ENCODE results near the gene LY9.

DNA sequence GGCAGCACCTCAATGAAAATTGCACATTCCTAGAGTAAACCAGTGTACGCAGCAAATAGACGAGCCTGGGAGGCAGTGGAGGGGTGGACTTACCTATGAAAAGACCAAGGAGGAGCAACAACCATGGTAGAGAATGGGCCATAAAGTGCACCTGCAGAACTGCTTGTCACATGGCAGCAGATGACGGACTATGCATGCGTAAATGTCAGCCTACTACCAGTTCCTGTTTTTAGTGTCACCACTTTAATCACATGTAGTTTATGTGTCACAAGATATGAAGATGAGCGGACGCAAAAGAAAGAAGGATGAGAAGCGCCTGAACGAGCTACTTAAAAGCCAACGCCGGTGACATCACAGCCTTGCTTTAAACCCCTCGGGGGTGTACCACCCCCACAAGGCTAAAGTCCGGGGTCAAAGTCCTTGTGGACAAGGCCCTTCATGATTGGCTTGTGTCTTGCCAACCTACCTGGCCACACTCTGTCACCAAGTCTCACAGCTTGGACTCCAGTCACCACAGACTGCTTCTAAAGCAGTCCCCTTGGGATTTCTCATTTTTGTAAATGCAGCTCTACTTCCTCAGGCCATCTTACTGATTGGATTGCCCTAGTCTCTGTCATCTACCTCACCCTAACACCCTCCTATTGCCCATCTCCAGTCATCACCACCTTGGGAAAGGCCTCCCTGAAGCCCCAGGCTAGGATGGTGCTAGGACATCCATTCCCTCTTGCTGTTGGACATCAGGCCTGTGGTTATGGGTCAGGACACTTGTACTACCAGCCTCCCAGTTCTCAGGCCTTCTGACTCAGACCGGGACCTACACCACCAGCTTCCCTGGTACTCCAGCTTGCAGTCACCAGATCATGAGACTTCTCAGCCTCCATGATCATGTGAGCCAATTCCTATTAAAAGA, 6.0 kb upstream of the LY9 start:
- TF ChIP-seq, protein P1, sequence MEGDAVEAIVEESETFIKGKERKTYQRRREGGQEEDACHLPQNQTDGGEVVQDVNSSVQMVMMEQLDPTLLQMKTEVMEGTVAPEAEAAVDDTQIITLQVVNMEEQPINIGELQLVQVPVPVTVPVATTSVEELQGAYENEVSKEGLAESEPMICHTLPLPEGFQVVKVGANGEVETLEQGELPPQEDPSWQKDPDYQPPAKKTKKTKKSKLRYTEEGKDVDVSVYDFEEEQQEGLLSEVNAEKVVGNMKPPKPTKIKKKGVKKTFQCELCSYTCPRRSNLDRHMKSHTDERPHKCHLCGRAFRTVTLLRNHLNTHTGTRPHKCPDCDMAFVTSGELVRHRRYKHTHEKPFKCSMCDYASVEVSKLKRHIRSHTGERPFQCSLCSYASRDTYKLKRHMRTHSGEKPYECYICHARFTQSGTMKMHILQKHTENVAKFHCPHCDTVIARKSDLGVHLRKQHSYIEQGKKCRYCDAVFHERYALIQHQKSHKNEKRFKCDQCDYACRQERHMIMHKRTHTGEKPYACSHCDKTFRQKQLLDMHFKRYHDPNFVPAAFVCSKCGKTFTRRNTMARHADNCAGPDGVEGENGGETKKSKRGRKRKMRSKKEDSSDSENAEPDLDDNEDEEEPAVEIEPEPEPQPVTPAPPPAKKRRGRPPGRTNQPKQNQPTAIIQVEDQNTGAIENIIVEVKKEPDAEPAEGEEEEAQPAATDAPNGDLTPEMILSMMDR (IDR thresholded peaks at IDR 0.05; ENCODE audit: low read depth, low read length, poor library complexity, severe bottlenecking), result no peak
- TF ChIP-seq EZH2phosphoT487 (IDR thresholded peaks at IDR 0.05; ENCODE audit: borderline replicate concordance, low read length), result no peak
